Testis (tissue), 2 donors: ENCODE results near the gene SEMA3F.
A peak's percentile ranks its signal among the peaks of the same experiment; 100 is the strongest.

Source experiments
- POLR2A ChIP-seq: fragments of 450-650 bp; IDR thresholded peaks from one replicate; pipeline ENCODE4 v1.6.1; 2017; ENCODE audit warnings: antibody characterized with exemption, mild to moderate bottlenecking, moderate library complexity
- TF ChIP-seq, protein P1 (sequence below), 3 experiments: fragments of 450-650 bp in 2 of 3; fragments of 200-600 bp in 1 of 3; sonication (generic) in 1 of 3; IDR thresholded peaks; one replicate each; pipeline ENCODE4 v1.5.1; 2016 to 2019; ENCODE audit warnings: antibody characterized with exemption in 3 of 3, mild to moderate bottlenecking in 2 of 3, moderate library complexity in 1 of 3

DNA sequence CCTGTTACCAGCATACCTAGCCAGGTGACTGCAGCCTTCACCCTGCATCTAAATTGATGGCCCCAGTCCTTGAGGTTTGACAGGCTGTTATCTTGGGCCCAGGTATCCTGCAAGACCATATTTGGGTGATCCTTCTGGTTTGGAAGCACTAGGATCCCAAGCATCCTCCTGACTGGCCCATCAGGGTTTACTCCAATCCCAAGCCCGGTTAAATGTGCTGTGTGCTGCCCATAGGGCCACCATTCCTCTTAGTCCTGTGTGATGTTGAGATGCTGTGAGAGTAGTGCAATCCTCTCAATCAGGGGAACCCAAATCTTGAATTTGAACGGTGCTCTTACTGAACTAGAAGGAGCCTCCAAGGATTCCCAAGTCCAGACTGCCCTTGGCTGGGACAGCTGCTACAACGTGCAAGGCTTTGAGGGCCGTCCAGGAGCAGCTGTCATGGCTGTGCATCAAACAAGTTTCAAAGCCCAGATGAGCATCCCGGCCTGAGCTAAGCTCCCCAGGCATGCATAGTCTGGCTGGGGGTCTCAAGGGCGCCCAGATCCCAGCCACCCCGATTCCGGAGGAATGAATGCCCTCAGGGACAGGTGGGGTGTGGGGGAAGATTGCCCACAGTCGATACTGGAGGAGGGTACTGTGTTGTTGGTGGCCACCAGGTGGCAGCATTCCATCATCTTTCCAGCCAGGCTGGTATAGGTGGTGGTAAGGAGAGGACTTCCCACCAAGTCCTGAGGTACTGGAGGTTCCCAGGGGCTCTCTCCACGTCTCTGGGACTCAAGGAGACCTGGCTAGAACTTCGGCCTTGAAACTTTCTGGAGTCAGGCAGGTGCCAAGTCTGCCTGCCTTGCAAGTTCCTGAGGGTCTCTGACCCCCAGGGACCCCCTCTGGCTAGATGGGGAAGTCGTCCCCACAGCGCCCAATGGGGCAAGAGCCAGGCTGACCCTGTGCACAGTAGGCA is 33.8 kb upstream of the SEMA3F start:
- TF ChIP-seq POLR2A = no peak
- TF ChIP-seq, protein P1, sequence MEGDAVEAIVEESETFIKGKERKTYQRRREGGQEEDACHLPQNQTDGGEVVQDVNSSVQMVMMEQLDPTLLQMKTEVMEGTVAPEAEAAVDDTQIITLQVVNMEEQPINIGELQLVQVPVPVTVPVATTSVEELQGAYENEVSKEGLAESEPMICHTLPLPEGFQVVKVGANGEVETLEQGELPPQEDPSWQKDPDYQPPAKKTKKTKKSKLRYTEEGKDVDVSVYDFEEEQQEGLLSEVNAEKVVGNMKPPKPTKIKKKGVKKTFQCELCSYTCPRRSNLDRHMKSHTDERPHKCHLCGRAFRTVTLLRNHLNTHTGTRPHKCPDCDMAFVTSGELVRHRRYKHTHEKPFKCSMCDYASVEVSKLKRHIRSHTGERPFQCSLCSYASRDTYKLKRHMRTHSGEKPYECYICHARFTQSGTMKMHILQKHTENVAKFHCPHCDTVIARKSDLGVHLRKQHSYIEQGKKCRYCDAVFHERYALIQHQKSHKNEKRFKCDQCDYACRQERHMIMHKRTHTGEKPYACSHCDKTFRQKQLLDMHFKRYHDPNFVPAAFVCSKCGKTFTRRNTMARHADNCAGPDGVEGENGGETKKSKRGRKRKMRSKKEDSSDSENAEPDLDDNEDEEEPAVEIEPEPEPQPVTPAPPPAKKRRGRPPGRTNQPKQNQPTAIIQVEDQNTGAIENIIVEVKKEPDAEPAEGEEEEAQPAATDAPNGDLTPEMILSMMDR (IDR thresholded peaks at IDR 0.05) = peak; percentile 78 to 86 (median 84)
